HG03045 (cell line): ENCODE data around the gene MEIS3.

ENCODE experiments used
- ATAC-seq: cut with Tn5 transposase; IDR thresholded peaks from one replicate; pipeline ENCODE4 v1.9.1; 2021; ENCODE audit warnings: mild to moderate bottlenecking, moderate library complexity; ENCODE audit not compliant: unreplicated experiment

MEIS3 gene

DNA sequence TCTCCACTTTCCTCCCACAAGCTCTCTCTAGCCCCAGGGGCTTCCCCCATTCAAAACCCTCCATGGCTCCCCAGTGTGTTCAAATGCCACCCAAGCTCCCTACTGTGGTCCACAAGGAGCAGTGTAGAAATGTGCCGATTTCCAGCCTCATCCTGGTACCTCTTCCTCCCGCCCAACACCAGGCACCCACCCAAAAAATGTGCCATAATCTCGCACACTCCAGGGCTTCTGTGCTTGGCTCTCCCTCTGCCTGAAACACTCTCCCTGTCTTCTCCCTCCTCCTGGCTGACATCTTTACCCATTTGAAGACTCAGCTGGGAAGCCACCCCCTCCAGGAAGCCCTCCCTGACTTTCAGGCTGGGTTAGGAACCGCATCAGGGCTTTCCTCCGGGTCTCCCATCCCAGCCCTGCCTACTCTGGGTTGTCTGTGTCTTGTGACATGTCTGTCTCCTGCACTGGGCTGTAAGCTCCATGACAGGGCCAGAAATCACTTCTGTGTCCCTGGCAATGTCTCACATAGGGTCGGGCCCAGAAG is 16.6 kb upstream of the MEIS3 start:
- ATAC-seq: no peak

DNA sequence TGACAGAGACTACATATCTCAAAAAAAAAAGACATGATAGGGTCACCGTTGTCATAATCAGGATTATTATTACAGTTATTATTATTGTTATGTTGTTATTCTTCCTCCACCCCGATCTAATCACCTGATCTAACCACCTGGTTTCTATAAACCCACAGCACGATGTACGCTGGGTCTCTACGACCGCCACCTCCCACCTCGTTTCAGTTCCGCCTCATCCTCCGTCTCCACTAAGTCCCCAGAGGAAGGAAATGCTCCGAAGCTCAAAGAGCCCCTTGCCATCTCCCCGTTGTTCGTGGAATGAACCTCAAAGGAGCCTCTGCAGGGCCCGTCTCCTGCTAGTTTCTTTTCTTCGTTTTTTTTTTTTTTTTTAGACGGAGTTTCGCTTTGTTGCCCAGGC is 15.9 kb upstream of the MEIS3 start:
- no peak for ATAC-seq

DNA sequence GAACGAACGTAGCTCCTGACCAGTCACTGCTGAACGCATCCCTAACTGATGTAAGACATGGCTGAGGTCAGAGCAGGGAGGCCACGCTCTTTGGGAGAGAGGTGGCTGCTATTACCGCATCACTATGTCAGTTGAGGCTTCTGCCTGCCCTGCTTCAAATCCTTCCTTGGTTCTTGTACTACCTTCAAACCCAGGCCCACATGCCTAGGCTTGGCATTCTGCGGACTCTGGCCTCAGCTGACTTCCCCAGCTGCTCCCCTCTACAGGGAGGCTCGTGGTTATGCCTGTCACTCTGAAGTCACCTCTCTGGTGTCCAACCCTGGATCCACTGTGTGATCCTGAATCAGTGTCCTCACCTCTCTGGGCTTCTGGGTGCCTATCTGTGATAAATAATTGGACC is 14.8 kb upstream of the MEIS3 start:
- ATAC-seq: no peak

DNA sequence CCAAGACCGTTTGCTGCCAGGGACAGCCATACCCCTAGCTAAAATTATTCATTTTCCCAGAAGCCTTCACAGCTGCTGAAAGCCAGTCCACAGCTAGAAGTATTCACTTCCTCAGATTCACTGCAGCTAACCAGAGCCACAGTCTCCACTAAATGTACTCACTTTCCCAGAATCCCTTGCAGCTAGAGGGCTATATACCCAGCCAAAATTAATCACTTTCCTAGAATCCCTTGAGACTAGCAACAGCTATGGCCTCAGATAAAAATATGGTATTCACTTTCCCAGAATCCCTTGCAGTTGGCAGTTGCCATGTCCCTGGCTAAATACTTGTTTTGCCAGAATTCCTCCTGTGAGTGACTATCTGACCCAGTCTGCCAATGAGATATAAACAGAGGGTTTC is 13.8 kb upstream of the MEIS3 start:
- no peak for ATAC-seq

DNA sequence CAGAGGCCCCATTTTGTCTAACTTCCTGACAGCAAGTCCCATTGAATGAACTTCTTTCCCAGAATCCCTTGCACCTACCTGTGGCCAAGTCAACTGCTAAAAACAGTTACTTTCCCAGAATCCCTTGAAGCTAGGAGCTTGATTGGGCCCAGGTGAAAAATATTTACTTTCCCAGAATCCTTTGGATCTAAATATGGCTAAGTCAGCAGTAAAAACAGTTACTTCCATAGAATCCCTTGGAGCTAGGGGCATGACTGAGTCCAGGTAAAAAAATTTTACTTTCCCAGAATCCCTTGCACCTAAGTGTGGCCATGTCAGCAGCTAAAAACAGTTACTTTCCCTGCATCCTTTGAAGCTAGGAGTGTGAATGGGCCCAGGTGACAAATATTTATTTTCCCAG is 13.2 kb upstream of the MEIS3 start:
- no peak for ATAC-seq

DNA sequence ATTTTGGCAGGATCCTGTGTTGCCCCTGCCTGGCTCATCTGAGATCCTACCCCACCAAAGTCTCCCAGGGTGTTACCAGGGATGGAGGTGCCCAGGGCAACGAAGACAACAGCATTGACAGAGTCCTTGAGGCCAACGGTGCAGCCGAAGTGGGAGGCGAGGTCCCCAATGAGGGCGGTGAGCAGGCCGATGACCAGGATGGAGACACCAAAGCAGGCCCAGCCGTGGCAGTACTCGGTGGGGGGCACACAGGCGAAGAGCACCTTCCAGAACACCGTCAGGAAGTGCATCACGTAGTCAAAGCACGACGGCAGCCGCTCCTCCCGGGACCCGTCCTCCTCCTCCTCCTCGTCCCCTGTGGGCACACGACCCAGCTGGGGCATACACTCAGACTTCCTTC is 12.8 kb upstream of the MEIS3 start:
- ATAC-seq: no peak

DNA sequence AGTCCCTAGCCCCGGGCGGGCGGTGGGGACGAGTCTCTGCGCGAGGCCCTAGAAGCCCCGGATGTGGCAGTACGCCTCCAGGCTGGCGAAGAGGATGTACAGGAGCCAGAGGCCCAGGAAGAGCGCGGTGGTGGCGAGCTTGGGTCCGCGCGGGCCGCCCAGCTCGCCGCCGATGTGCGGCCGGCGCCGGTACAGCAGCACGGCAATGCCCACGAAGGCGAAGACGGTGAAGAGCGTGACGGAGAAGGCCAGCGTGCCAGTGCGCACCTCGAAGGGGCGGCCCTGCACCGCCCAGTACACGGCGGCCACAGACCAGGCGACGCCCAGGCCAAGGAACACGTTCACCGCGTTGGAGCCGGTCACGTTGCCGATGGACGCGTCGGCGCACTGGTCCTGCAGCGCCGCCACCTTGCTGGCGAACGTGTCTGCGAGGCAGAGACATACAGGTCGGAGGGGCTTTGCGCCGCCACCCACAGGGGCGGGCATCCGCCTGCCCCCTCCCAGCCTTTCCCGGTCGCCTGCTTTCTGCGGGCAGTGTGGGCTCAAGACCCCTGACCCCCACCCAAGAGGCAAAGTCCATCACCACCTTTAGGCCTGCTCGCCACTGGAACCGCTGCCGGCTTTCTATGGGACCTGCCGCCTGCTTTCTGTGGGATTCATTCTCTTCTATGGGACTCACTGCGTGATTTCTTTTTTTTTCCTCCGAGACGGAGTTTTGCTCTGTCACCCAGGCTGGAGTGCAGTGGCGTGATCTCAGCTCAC is 10.9 kb upstream of the MEIS3 start:
- ATAC-seq: no peak

DNA sequence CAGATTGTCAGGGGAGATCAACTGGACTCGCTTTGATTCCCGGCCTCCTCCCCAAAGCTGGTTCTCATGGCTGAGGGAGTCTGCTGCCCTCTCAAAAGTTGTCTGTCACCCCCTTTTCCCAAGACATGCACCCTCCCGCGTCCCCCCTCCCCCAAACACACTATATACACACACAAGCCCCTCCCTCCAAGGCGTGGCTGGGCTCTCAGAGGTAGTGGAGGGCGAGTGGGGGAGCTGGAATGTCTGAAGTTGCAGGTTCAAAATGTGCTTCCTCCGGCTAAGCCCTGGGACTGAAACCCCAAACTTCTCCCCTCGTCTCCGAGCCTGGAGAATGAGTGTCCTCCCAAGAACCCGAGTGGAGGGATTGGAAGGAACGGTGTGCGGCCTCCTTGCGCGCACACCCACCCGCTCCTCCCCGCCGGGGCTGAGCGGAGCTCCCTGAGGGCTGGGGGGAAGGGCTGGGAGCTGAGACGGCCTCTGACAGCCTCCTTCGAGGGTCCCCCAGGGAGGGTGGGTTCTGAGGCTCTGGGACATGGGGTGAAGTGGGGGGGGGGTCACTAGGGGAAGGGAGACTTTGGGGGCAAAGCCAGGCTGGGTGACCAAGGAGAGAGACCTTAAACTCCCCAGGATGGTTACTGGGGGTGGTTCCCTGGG is 9.9 kb upstream of the MEIS3 start:
- ATAC-seq: no peak

DNA sequence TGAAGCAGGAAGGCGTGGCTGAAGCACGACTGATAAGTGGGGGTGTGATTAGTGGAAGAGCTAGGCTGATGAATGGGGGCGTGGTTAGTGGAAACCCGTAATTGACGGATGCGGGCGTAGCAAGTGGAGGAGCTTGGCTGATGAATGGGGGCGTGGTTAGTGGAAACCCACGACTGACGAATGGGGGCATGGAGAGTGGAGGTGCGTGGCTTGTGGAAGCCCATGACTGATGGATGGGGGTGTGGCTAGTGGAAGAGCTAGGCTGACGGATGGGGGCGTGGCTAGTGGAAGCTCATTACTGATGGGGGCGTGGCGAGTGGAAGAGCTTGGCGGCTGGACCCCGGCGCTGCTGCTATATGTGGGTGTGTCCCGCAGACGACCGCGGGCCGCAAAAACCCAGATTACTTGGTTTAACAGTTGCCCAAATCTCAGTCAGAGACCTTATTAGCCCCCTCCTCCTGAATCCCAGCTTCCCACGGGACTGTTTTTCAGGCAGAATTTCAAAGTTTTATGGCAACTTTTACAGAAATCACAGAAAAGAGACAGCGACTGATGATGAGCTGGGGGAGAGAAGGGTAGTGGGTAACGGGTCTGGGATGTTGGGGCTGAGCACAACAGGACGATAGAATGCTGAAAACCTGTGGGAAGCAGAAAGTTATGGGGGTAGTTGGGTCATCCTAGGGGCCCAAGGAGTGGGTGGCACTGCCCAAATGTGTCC is 9.0 kb upstream of the MEIS3 start:
- no peak for ATAC-seq

DNA sequence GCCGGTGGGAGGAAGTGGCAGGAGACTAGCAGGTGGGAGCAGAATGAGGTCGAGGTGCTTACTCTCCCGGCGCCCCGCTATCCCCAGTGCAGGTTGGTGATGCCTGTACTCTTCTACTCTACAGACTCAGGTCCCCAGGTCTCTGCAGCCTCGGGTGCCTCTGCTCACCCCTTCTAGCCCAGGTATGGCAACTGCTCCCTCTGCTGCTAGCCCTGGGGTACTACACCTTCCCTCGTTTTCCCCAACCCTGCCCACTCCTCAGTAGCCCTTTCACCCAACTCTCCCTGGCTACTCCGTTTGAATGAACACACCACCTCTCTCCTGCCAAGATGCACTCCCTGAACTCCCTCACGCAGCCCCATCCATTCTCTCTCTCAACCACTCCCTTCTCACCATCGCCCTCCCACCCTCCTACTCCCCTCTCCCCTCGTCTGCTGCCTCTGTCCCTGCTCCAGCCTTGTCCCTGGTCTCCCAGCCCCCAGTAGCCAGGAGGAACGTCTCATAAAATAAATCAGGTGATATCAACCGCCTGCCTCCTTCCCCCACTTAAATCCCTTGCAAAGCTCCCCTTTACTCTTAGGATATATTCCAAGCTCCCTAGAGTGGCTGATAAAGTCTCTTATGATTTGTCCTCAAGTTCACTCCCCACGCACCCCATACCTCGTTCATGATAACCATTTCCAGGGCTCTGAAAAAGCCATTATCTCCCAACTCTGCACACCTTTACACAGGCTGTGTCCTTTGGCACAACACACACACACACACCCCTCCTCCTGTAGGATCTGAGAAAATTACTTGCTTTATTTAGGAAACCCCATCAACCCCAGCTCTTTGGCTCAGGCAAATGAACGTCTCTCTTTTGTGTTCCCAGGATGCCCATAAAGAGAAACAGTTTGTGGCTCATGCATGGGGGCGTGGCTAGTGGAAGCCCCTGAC is 8.2 kb upstream of the MEIS3 start:
- ATAC-seq: no peak

DNA sequence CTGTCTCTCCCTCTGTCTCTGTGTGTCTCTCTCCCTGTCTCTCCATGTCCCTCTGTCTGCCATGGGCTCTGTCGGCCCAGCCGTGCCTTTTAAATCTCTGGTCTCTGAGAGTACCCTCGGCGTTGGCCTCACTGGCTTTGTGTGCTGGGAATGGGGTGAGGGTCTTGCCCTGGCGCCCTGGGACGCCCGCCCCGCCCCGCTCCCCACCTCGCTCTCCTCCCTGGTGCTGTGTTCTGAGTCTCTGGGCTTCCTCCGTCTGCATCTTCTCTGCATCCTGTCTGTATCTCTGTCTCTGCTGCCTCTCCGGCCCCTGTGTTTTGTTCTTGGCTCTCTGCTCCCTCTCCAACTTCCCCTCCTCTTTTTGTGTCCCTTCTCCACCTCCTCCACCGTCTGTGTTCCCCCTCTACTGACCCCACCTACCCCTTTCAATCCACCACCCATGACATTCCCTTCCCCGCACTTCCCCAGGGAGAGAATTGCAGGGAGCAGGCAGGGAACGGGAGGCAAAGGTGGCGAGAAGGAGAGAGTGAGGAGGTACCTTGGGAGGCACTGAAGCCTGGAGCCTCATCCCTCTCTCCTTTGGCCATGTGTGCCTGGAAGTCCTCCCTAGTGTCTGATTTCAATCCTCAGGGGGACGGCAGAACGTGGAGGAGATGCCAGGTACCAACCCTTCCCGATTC is 4.0 kb upstream of the MEIS3 start:
- ATAC-seq: no peak

DNA sequence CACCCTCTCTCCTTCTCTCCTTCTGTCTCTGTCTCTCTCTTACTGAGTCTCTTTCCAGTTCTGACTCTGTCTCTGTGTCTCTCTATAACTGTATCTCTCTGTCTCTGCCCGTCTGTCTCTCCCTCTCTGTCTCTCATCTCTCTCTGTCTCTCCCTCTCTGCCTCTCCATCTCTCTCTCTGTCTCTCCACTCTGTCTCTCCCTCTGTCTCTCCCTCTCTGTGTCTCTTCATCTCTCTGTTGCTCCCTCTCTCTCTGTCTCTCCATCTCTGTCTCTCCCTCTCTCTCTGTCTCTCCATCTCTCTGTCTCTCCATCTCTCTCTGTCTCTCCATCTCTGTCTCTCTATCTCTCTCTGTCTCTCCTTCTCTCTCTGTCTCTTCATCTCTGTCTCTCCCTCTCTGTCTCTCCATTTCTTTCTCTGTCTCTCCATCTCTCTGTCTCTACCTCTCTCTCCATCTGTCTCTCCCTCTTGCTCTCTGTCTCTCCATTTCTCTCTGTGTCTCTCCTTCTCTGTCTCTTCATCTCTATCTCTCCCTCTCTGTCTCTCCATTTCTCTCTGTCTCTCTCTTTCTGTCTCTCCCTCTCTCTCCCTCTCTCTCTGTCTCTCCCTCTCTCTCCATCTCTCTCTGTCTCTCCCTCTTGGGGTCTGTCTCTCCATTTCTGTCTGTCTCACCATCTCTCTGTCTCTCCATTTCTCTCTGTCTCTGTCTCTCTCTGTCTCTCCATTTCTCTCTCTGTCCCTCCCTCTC is 3.3 kb upstream of the MEIS3 start:
- ATAC-seq: no peak

DNA sequence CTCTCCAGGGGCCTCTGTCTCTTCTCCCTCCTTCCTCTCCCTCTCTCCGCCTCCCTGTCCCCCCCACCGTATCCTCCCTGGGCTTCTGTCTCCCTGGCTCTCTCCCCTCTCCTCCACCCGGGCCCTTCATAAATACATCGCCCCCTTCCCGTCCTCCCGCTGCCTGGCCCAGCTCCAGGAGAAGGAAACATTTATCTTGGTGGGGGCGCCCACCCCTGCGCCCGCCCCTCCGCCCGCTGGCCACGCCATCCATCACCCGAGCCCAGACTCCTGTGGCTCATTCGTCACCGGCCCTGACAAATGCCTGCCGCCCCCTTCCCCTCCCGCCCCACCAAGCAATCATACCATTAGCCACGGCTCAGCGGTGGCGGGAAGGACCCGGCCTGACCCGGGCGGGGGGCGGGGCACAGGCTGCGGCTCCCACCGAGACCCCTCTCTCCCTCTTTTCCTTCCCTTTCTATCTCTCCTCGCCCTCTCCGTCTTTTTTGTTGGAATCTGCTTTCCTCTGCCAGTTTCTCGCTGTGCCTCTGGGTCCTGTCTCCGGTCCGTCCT is 2.6 kb upstream of the MEIS3 start:
- no peak for ATAC-seq

DNA sequence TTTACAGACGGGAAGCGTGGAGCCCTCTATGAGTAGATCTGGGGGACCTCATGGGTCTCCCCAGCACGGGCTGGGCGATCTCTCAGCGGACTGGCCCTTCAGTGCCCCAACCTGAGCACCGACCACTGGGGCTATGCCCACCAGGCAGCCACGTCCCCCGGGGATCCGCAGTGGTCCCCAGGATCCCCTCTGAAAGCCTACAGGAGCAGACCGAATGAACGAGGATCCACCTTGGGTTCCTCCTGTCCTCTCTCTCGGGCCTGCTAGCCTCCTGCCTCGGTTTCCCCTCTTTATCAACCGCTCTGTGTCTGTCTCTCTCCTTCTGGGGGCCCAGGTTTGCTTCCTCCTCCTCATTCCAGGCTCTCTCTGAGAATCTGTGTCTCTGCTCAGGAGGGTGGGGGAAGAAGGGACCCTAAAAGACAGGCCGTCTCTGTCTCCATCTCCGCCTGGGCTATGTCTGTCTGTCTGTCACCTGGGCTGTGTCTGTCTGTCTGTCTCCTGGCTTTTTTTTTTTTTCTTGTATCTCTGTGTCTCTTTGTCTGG is 2.0 kb upstream of the MEIS3 start:
- ATAC-seq: no peak

DNA sequence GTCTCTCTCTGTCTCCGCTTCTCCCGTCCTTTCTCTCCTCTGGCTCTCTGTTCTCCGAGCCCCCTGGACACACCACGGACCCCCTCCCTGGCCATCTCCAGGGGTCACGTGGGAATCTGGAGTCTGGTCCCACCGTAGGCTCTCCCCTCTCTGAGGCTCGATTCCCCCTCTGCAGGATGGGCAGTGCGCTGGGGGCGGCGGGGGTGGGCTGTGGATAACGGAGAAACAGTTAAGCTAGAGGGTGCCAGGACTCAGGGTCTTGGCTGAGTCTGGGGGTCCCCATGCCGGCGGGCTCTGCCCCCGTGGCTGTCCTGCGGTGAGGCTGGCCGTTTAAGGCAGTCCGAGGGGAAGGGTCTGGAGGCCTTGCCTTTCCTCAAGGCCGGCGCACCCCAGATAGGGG is 462 bp upstream of the MEIS3 start:
- ATAC-seq: no peak

DNA sequence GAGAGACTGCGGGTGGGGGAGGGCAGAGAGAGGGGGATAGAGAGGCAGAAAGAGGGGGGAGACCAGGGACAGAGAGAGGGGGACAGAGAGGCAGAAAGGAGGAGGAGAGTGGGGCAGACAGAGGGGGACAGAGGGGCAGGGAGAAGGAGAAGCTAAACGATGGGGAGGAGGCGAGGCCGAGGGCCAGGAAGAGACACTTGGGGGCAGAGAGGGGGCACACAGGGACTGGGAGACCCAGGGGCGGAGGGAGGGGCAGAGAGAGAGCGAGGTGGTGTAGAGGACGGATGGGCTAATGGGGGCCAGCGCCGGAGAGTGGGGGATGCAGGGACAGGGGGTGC is 666 bp downstream of the MEIS3 start:
- ATAC-seq: no peak

DNA sequence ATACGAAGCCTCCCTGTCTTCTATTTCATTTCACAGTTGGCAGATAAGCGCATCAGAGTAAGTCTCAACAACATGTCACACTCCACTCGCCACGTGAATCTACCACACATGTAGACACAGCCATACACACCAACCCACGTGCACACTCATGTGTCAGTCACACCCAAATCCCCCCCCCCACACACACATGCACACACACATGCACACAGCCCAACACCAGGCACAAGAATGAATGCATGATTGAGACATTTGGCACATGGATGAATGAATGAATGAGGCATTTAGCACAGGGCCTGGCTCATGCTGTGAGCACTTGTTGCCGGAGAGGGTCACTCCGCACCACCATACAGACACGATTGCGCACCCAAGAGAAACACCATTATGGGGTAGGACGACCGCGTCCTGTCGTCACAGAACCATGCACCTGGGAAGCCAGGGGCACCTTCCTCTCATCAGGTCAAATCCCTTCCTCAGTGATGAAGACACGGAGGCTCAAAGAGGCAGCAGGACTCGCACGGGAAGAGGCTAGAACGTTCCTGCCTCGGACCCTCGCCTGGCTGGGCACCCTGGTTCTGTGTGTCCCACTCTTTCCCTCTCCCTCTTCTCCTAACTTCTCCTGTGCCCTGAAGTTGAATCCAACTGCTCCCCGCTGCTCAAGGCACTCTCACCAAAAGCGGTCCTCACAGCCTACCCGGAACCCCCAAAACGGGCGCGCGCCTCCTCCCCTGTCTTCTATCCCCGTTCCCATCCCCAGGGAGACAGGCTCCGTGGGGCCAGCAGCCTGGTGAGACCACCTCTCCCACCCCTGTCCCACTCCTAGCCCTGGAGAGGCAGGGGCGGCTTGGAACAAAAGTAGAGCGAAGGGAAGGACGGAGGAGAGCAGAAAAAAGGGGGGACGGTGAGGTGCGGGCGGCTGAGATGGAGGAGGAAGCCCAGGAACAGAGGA is 1.3 kb downstream of the MEIS3 start:
- ATAC-seq: no peak
